Fibroblast of villous mesenchyme (primary cell): ENCODE results near the gene CYP3A5. TPM values are rescaled to one million over a fixed set of nuclear protein-coding genes. Genes with fewer than 3 reads are reported as not detected.
"Not testable (repeated sequence)": the region's sequence is repeated elsewhere in the genome, so short reads cannot be mapped to it uniquely, and the experiment has no call there.

ENCODE experiments used
- DNase-seq: peaks from one replicate; pipeline ENCODE4 v3.0.0-alpha.2; 2010; ENCODE audit warnings: low read depth
- H3K4me3 ChIP-seq: 2 replicates; pipeline ENCODE4 v1.5.1; 2011; ENCODE audit warnings: low read depth, mild to moderate bottlenecking, low read length
- total RNA-seq: library from RNA; depleted of rRNA; stranded (reverse); fragments of >200 nt; gene quantifications from 2 replicates; pipeline ENCODE4 v1.2.3, GENCODE V29; 2012
- TF ChIP-seq, protein P1 (sequence below): IDR thresholded peaks from 2 replicates; pipeline ENCODE4 v1.5.1; 2012; ENCODE audit warnings: low read depth, mild to moderate bottlenecking, low read length; ENCODE audit not compliant: insufficient read depth

The CYP3A5 gene
- total RNA-seq, 1 donor = 0.43 TPM

GRCh38 chr7:99709838-99710578, 30.2 kb upstream of the CYP3A5 start:
- no peak overlapping the region for H3K4me3 ChIP-seq
- TF ChIP-seq, protein P1, sequence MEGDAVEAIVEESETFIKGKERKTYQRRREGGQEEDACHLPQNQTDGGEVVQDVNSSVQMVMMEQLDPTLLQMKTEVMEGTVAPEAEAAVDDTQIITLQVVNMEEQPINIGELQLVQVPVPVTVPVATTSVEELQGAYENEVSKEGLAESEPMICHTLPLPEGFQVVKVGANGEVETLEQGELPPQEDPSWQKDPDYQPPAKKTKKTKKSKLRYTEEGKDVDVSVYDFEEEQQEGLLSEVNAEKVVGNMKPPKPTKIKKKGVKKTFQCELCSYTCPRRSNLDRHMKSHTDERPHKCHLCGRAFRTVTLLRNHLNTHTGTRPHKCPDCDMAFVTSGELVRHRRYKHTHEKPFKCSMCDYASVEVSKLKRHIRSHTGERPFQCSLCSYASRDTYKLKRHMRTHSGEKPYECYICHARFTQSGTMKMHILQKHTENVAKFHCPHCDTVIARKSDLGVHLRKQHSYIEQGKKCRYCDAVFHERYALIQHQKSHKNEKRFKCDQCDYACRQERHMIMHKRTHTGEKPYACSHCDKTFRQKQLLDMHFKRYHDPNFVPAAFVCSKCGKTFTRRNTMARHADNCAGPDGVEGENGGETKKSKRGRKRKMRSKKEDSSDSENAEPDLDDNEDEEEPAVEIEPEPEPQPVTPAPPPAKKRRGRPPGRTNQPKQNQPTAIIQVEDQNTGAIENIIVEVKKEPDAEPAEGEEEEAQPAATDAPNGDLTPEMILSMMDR = no peak
- DNase-seq = no peak

DNA sequence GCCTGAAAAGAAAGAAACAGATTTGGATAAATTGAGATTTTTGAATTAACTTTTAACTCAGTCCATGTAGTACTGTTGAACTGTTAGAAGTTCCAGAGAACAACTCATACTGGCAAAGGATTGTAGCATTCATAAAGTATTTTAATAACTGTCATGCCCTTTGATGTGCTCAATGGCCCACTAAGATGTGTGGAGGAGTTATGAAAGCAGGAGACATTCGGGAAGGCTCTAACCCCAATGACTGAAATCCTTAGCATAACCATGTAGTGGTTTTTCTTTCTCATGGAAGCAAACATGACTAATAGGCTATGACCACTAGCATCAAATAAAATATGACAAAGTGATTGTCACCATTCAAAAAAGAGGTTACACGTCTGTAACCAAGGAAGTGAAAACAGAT, 29.5 kb upstream of the CYP3A5 start:
- TF ChIP-seq, protein P1 = no peak
- H3K4me3 ChIP-seq = no peak overlapping the region
- no peak for DNase-seq

- peak; percentile 1 for DNase-seq
- TF ChIP-seq, protein P1 = no peak
- H3K4me3 ChIP-seq = no peak overlapping the region
Observed at GRCh38 chr7:99707096-99707495, 27.3 kb upstream of the CYP3A5 start.

GRCh38 chr7:99699946-99700345, 20.1 kb upstream of the CYP3A5 start:
- DNase-seq = no peak
- no peak overlapping the region for H3K4me3 ChIP-seq
- TF ChIP-seq, protein P1 = no peak

GRCh38 chr7:99698867-99699730, 19.3 kb upstream of the CYP3A5 start:
- H3K4me3 ChIP-seq, DNase-seq: not testable (repeated sequence)

DNA sequence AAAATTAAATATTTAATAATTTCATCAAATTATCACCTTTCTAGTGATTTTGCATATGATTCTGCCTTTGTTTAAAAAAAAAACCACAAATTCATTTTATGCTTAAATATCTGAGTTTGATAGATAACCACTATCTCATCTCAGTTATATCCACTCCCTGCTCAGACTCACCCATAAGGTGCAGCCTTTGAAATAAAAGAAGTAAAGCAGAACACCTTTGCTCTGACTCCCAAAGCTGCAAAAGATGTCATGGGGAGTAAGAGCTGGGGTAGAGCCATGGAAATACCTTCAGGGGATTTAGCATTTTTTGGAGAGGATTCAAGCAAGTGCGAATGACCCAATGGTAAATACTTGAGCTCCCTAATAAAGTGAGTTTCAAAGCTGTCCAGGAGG, 15.1 kb upstream of the CYP3A5 start:
- H3K4me3 ChIP-seq = no peak overlapping the region
- DNase-seq = no peak

More for the DNA sequence above, 15.1 kb upstream of the CYP3A5 start:
- TF ChIP-seq, protein P1 = no peak
